WTC11 (cell line): Measurements from ENCODE around the gene CRADD. TPM values are rescaled to one million over a fixed set of nuclear protein-coding genes. Genes with fewer than 3 reads are reported as not detected.
"Not testable (repeated sequence)": the region's sequence is repeated elsewhere in the genome, so short reads cannot be mapped to it uniquely, and the experiment has no call there.

ENCODE experiments used
- ATAC-seq: fragments of 200-7000 bp; cut with Tn5 transposase; 2 replicates; pipeline ENCODE4 v1.10.0; 2021; ENCODE audit warnings: mild to moderate bottlenecking, moderate library complexity
- CTCF ChIA-PET: fragments of 300-600 bp; sonication (Branson Sonifier 250); formaldehyde crosslinking; loops from one replicate; lab custom pipeline; 2021; ENCODE audit warnings: antibody characterized with exemption; lab: Charles Lee
- POLR2A ChIA-PET: fragments of 350-600 bp; sonication (Branson Sonifier 250); formaldehyde crosslinking; loops from one replicate; lab custom pipeline; 2021; ENCODE audit warnings: antibody characterized with exemption; lab: Charles Lee
- DNase-seq: peaks from one replicate; pipeline ENCODE4 v3.0.0; 2021; ENCODE audit warnings: low spot score
- H3K27ac Mint-ChIP-seq: 2 replicates; pipeline ENCODE4 v1.8.0; 2021; ENCODE audit warnings: mixed read lengths
- H3K27me3 Mint-ChIP-seq: 2 replicates; pipeline ENCODE4 v1.8.0; 2021; ENCODE audit warnings: low read depth, mild to moderate bottlenecking, moderate library complexity, mixed read lengths
- H3K36me3 Mint-ChIP-seq: 2 replicates; pipeline ENCODE4 v1.8.0; 2021; ENCODE audit warnings: mixed read lengths
- H3K4me1 Mint-ChIP-seq: 2 replicates; pipeline ENCODE4 v1.8.0; 2022; ENCODE audit warnings: mixed read lengths
- H3K4me3 Mint-ChIP-seq: 2 replicates; pipeline ENCODE4 v1.8.0; 2021; ENCODE audit warnings: mild to moderate bottlenecking, moderate library complexity, mixed read lengths
- H3K9me3 Mint-ChIP-seq: 2 replicates; pipeline ENCODE4 v1.8.0; 2021; ENCODE audit warnings: mixed read lengths
- ATF1 ChIP-seq: sonication (generic); formaldehyde crosslinking; IDR thresholded peaks from 2 replicates; pipeline ENCODE4 v1.8.1; 2023; ENCODE audit warnings: mild to moderate bottlenecking, moderate library complexity, missing genetic modification reagents
- CREM ChIP-seq: sonication (generic); formaldehyde crosslinking; IDR thresholded peaks from 2 replicates; pipeline ENCODE4 v1.8.1; 2022; ENCODE audit warnings: mild to moderate bottlenecking, missing genetic modification reagents, moderate library complexity
- FOXK1 ChIP-seq: sonication (generic); formaldehyde crosslinking; IDR thresholded peaks from 2 replicates; pipeline ENCODE4 v1.8.0; 2022; ENCODE audit warnings: mild to moderate bottlenecking, moderate library complexity, missing genetic modification reagents
- IRF2 ChIP-seq: sonication (generic); formaldehyde crosslinking; IDR thresholded peaks from 2 replicates; pipeline ENCODE4 v1.8.0; 2022; ENCODE audit warnings: low read depth, missing genetic modification reagents, borderline replicate concordance
- JUN ChIP-seq: sonication (generic); formaldehyde crosslinking; IDR thresholded peaks from 2 replicates; pipeline ENCODE4 v1.8.0; 2023; ENCODE audit warnings: mild to moderate bottlenecking, missing genetic modification reagents
- NFYB ChIP-seq: sonication (generic); formaldehyde crosslinking; conservative IDR thresholded peaks from 2 replicates; pipeline ENCODE4 v1.8.0; 2022; ENCODE audit warnings: low read depth, missing genetic modification reagents
- NR2C2 ChIP-seq: sonication (generic); formaldehyde crosslinking; IDR thresholded peaks from 2 replicates; pipeline ENCODE4 v1.8.0; 2022; ENCODE audit warnings: mild to moderate bottlenecking, missing genetic modification reagents
- SP1 ChIP-seq: sonication (generic); formaldehyde crosslinking; conservative IDR thresholded peaks from 2 replicates; pipeline ENCODE4 v1.8.1; 2022; ENCODE audit warnings: missing genetic modification reagents
- TCF7 ChIP-seq: sonication (generic); formaldehyde crosslinking; IDR thresholded peaks from 2 replicates; pipeline ENCODE4 v1.8.0; 2022; ENCODE audit warnings: mild to moderate bottlenecking, low read depth, missing genetic modification reagents, moderate library complexity
- TEAD1 ChIP-seq: sonication (generic); formaldehyde crosslinking; IDR thresholded peaks from 2 replicates; pipeline ENCODE4 v1.8.0; 2022; ENCODE audit warnings: mild to moderate bottlenecking, missing genetic modification reagents
- ZBTB21 ChIP-seq: sonication (generic); formaldehyde crosslinking; IDR thresholded peaks from 2 replicates; pipeline ENCODE4 v1.8.1; 2023; ENCODE audit warnings: mild to moderate bottlenecking, missing genetic modification reagents, borderline replicate concordance
- ZNF138 ChIP-seq: sonication (generic); formaldehyde crosslinking; conservative IDR thresholded peaks from 2 replicates; pipeline ENCODE4 v1.8.1; 2022; ENCODE audit warnings: mild to moderate bottlenecking, moderate library complexity, missing genetic modification reagents
- ZNF423 ChIP-seq: fragments of 250-450 bp; sonication (Bioruptor Pico); IDR thresholded peaks from 2 replicates; pipeline ENCODE4 v2.1.2; 2022; ENCODE audit warnings: mild to moderate bottlenecking, moderate library complexity
- total RNA-seq: library from RNA; stranded (reverse); gene quantifications from 3 replicates; pipeline ENCODE4 v1.2.3, GENCODE V29; 2021
- TF ChIP-seq, protein P1 (sequence below): sonication (generic); formaldehyde crosslinking; IDR thresholded peaks from 2 replicates; pipeline ENCODE4 v1.8.1; 2022; ENCODE audit warnings: low read depth, missing genetic modification reagents, borderline replicate concordance
- TF ChIP-seq, protein P2 (sequence below): sonication (generic); formaldehyde crosslinking; IDR thresholded peaks from 2 replicates; pipeline ENCODE4 v1.8.1; 2023; ENCODE audit warnings: mild to moderate bottlenecking, missing genetic modification reagents, moderate library complexity
- TF ChIP-seq, protein P3 (sequence below): fragments of 250-450 bp; sonication (Bioruptor Pico); IDR thresholded peaks from 2 replicates; pipeline ENCODE4 v1.9.0; 2021; ENCODE audit warnings: moderate library complexity, mild to moderate bottlenecking, inconsistent platforms, borderline replicate concordance
- TF ChIP-seq, protein P4 (sequence below): sonication (generic); formaldehyde crosslinking; IDR thresholded peaks from 2 replicates; pipeline ENCODE4 v1.8.1; 2022; ENCODE audit warnings: low read depth, mild to moderate bottlenecking, moderate library complexity, missing genetic modification reagents, borderline replicate concordance
- TF ChIP-seq, protein P5 (sequence below): sonication (generic); formaldehyde crosslinking; IDR thresholded peaks from 2 replicates; pipeline ENCODE4 v1.8.0; 2022; ENCODE audit warnings: missing genetic modification reagents

CRADD gene
- total RNA-seq, 1 experiment from 2014 or later, result 11.6 TPM

DNA sequence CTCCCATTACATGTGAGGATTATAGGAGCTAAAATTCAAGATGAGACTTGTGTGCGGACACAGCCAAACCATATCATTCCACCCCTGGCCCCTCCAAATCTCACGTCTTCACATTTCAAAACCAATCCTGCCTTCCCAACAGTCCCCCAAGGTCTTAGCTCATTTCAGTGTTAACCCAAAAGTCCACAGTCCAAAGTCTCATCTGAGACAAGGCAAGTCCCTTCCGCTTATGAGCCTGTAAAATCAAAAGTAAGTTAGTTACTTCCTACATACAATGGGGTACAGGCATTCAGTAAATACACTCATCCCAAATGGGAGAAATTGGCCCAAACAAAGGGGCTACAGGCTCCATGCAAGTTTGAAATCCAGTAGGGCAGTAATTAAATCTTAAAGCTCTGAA is 76.1 kb downstream of the CRADD start (continued):
- TF ChIP-seq, protein P1, sequence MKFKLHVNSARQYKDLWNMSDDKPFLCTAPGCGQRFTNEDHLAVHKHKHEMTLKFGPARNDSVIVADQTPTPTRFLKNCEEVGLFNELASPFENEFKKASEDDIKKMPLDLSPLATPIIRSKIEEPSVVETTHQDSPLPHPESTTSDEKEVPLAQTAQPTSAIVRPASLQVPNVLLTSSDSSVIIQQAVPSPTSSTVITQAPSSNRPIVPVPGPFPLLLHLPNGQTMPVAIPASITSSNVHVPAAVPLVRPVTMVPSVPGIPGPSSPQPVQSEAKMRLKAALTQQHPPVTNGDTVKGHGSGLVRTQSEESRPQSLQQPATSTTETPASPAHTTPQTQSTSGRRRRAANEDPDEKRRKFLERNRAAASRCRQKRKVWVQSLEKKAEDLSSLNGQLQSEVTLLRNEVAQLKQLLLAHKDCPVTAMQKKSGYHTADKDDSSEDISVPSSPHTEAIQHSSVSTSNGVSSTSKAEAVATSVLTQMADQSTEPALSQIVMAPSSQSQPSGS (CRISPR knock-in tag), result no peak
- TF ChIP-seq CREM (CRISPR knock-in tag), result no peak

DNA sequence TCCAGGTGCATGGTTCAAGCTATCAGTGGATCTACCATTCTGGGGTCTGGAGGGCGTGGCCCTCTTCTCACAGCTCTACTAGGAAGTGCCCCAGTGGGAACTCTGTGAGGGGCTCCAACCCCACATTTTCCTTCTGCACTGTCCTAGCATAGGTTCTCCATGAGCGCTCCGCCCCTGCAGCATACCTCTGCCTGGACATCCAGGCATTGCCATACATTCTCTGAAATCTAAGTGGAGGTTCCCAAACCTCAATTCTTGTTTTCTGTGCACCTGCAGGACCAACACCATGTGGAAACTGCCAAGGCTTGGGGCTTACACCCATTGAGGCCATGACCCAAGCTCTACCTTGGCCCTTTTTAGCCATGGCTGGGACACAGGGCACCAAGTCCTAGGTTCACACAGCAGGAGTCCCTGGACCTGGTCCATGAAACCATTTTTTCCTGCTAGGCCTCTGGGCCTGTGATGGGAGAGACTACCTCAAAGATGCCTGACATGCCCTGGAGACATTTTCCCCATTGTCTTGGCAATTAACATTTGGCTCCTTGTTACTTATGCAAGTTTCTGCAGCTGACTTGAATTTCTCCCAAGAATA is 76.8 kb downstream of the CRADD start:
- H3K27me3 Mint-ChIP-seq, result no peaks in the 10 kb centered on the region; the same call in 1 of the 2 replicates

DNA sequence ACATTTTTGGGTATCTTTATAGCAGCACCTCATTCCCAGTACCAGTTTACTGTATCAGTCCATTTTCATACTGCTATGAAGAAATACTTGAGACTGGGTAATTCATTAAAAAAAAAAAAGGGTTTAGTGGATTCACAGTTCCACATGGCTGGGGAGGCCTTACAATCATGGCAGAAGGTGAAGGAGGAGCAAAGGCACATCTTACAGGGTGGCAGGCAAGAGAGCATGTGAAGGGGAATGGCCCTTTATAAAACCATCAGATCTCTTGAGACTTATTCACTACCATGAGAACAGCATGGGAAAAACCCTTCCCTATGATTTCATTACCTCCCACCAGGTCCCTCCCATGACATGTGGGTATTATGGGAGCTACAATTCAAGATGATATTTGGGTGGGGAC is 77.7 kb downstream of the CRADD start:
- H3K4me3 Mint-ChIP-seq, ATAC-seq, H3K27me3 Mint-ChIP-seq, H3K27ac Mint-ChIP-seq, DNase-seq, CTCF ChIA-PET: not testable (repeated sequence)
- POLR2A ChIA-PET, result interaction anchor here (0.6 kb wide), 1 partner anchor 66 kb away, joined by 3 read pairs; no protein-coding TSS in a partner anchor
- peaks cover 32% of the 10 kb centered on the region for H3K36me3 Mint-ChIP-seq
- peaks cover 40% of the 10 kb centered on the region for H3K9me3 Mint-ChIP-seq
- H3K4me1 Mint-ChIP-seq, result peaks cover 19% of the 10 kb centered on the region

More for the DNA sequence above, 76.8 kb downstream of the CRADD start:
- Mint-ChIP-seq H3K4me1 (peaks cover 12% of the 10 kb centered on the region), H3K4me3 (no peak overlapping the region), H3K9me3 (peaks cover 40% of the 10 kb centered on the region), H3K36me3 (peaks cover 32% of the 10 kb centered on the region), H3K27ac (no peak overlapping the region)
- CTCF ChIA-PET, result no interaction called here
- ATAC-seq (no peak), DNase-seq (no peak)
- POLR2A ChIA-PET, result no interaction called here
- no peak for TF ChIP-seq TCF7
- no peak for TF ChIP-seq ZBTB21 (CRISPR knock-in tag)
- TF ChIP-seq, protein P2, sequence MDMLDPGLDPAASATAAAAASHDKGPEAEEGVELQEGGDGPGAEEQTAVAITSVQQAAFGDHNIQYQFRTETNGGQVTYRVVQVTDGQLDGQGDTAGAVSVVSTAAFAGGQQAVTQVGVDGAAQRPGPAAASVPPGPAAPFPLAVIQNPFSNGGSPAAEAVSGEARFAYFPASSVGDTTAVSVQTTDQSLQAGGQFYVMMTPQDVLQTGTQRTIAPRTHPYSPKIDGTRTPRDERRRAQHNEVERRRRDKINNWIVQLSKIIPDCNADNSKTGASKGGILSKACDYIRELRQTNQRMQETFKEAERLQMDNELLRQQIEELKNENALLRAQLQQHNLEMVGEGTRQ, result no peak
- TF ChIP-seq ZNF423 (CRISPR knock-in tag), result no peak
- no peak for TF ChIP-seq IRF2 (CRISPR knock-in tag)
- TF ChIP-seq ATF1, result no peak
- no peak for TF ChIP-seq ZNF138 (CRISPR knock-in tag)

DNA sequence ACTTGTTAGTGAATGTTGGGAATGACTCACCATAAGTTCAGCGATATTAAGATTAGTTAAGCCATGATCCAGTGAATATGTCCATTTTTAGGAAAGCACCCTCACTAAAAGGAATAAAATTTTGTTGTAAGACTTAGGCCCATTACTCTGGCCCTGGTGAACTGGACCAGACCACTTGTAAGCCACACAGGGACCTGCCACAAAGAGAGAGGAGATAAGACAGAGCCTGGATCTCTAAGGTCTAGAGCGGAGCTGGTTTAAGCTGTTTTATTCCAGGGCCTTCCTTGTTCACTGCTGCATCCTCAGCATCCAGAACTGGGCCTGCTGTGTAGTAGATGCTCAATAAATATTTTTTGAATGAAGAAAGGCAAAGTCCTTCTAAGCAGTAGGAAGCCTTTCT is 79.1 kb downstream of the CRADD start:
- peaks cover 32% of the 10 kb centered on the region for H3K36me3 Mint-ChIP-seq
- H3K4me3 Mint-ChIP-seq, result no peak overlapping the region
- H3K27ac Mint-ChIP-seq, result no peak overlapping the region
- ChIA-PET CTCF (no interaction called here), POLR2A (no interaction called here)
- no peak for TF ChIP-seq JUN (CRISPR knock-in tag)
- TF ChIP-seq IRF2 (CRISPR knock-in tag), result no peak
- TF ChIP-seq FOXK1, result no peak
- TF ChIP-seq ZNF423 (CRISPR knock-in tag), result no peak
- no peak for TF ChIP-seq NR2C2
- no peak for TF ChIP-seq TEAD1 (CRISPR knock-in tag)
- no peak for TF ChIP-seq SP1
- TF ChIP-seq, protein P3, sequence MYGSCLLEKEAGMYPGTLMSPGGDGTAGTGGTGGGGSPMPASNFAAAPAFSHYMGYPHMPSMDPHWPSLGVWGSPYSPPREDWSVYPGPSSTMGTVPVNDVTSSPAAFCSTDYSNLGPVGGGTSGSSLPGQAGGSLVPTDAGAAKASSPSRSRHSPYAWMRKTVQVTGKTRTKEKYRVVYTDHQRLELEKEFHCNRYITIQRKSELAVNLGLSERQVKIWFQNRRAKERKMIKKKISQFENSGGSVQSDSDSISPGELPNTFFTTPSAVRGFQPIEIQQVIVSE (CRISPR knock-in tag), result no peak
- TF ChIP-seq, protein P4, sequence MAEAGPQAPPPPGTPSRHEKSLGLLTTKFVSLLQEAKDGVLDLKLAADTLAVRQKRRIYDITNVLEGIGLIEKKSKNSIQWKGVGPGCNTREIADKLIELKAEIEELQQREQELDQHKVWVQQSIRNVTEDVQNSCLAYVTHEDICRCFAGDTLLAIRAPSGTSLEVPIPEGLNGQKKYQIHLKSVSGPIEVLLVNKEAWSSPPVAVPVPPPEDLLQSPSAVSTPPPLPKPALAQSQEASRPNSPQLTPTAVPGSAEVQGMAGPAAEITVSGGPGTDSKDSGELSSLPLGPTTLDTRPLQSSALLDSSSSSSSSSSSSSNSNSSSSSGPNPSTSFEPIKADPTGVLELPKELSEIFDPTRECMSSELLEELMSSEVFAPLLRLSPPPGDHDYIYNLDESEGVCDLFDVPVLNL (CRISPR knock-in tag), result no peak
- TF ChIP-seq NFYB (CRISPR knock-in tag), result no peak
- TF ChIP-seq, protein P5, sequence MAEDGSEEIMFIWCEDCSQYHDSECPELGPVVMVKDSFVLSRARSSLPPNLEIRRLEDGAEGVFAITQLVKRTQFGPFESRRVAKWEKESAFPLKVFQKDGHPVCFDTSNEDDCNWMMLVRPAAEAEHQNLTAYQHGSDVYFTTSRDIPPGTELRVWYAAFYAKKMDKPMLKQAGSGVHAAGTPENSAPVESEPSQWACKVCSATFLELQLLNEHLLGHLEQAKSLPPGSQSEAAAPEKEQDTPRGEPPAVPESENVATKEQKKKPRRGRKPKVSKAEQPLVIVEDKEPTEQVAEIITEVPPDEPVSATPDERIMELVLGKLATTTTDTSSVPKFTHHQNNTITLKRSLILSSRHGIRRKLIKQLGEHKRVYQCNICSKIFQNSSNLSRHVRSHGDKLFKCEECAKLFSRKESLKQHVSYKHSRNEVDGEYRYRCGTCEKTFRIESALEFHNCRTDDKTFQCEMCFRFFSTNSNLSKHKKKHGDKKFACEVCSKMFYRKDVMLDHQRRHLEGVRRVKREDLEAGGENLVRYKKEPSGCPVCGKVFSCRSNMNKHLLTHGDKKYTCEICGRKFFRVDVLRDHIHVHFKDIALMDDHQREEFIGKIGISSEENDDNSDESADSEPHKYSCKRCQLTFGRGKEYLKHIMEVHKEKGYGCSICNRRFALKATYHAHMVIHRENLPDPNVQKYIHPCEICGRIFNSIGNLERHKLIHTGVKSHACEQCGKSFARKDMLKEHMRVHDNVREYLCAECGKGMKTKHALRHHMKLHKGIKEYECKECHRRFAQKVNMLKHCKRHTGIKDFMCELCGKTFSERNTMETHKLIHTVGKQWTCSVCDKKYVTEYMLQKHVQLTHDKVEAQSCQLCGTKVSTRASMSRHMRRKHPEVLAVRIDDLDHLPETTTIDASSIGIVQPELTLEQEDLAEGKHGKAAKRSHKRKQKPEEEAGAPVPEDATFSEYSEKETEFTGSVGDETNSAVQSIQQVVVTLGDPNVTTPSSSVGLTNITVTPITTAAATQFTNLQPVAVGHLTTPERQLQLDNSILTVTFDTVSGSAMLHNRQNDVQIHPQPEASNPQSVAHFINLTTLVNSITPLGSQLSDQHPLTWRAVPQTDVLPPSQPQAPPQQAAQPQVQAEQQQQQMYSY (CRISPR knock-in tag), result no peak
- DNase-seq (no peak), ATAC-seq (no peak)
- peaks cover 12% of the 10 kb centered on the region for H3K4me1 Mint-ChIP-seq
- no peaks in the 10 kb centered on the region; the same call in 1 of the 2 replicates for H3K27me3 Mint-ChIP-seq
- peaks cover 40% of the 10 kb centered on the region for H3K9me3 Mint-ChIP-seq
